GM18873 (cell line): ENCODE results near the gene DISC1.
"Not testable (repeated sequence)": the region's sequence is repeated elsewhere in the genome, so short reads cannot be mapped to it uniquely, and the experiment has no call there.

Experiments used
- ATAC-seq: cut with Tn5 transposase; IDR thresholded peaks from one replicate; pipeline ENCODE4 v1.9.1; 2021; ENCODE audit warnings: mild to moderate bottlenecking, moderate library complexity, moderate number of reproducible peaks; ENCODE audit not compliant: unreplicated experiment, low FRiP score

The DISC1 gene

DNA sequence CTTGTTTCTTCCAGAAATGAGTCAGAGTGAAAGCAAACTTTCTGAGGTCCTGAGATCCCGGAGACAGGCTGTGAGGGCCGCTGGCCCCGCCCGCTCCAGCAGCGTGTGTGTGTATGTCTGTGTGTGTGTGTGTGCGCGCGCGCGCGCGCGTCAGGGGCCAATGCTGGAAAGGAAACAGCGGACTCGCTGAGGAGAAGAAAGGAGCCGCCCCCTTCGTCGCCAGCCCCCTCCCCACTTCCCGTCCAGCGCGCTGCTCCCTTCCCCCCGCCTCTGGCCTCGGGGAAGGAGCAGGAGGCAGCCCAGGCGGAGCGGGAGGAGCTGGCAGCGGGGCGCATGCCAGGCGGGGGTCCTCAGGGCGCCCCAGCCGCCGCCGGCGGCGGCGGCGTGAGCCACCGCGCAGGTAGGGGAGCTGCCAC lies at the start of gene DISC1:
Gene DISC1, plus strand, starts transcription at position 256 of the 416 bp plus-strand sequence. Its CDS starts 78 bp downstream, at position 334.
- ATAC-seq = no peak

DNA sequence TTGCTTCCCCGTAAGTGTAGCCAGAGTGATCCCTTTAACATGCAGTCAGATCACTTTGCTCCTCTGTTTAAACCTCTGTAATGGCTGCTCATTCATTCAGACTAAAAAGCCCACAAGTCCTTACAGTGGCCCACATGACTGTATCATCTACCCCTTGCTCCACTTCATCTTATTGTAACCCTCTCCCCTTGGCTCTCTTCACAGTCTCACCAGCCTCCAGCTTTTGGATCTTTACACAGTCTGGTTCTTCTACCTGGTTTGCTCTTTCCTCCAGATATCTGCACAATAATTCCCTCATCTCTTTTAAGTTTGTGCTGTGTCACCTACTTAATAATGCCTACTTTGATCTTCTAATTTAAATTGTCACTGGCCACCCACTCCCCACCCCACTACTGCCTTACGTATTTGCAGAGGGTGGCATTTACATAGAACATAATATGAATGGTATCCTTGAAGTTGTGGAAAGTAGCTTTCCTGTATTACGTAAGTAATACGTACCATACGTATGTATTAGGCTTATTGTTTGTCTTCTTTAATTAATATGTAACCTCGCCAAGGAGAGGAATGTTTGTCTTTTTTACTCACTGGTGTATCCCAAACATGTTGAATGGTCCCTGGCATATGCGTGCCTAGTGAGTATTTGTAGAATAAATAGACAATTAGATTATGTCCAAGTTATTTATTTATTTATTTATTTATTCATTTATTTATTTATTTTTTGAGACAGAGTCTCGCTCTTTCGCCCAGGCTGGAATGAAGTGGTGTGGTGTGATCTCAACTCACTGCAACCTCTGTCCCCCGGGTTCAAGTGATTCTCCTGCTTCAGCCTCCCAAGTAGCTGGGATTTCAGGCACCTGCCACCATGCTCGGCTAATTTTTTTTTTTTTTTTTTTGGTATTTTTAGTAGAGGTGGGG lies 49.5 kb upstream of the DISC1 start:
- no peak for ATAC-seq

DNA sequence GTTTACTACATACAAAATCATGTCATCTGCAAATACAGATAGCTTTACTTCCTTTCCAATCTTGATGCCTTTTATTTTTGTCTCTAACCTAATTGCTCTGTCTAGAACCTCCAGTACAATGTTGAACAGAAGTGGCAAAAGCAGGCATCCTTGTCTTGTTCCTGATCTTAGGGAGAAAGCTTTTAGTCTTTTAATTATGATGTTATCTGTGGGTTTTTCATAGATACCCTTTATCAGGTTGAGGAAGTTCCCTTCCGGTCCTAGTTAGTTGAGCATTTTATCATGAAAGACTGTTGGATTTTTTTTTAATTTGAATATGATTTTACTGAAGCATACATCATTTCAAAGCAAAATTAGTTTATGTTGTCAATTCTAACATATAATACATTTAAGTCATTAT lies 45.7 kb upstream of the DISC1 start:
- ATAC-seq = no peak

DNA sequence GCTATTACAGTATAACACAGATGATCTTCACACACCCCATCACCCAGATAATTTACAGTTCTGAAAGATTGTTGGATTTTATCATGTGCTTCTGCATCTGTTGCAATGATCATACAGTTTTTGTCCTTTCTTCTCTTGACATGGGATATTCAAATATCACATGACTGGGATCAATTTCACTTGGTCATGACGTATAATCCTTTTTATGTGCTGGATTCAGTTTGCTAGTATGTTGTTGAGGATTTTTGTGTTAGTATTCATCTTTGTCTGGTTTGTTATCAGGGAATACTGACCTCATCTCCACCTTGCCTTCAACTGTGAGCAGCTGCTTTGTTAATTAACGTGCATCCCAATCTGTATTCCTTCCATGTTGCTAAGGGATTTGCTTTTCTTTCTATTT lies 44.7 kb upstream of the DISC1 start:
- no peak for ATAC-seq

DNA sequence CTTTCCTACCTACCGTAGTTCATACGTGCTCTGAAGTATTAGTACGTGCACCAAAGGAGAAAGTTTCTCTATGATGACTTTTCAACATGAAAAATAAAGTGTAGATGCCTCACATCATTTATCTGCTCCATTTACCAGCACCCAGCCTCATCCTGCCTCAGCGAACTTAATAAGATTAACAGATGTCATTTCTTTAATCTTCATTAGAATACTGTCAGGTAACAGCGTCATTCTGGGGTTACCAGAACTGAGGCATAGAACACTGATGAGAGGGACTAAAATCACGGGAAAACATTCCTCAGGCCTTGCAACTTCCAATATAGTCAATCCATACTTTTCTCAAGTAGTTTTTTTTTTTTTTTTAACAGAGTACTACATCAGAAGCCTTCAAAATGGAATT lies 43.2 kb upstream of the DISC1 start:
- ATAC-seq = no peak

DNA sequence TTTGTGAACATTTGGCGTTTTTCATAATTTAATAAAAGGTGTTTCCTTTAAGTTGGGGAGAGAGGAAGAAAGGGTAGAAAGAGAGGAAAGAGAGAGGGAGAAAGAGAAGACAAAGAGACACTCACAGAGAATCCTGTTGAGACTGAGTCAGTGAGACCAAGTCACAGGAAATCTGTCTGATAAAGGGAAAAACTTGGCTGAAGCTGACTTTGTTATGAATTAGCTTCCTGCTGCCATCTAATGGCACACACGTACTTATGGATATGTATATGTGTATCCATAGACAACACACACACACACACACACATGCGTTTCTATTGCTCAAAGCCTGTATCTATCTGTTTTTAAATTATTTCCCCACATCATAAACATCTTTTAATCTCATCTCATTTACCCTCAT lies 42.5 kb upstream of the DISC1 start:
- ATAC-seq = no peak

DNA sequence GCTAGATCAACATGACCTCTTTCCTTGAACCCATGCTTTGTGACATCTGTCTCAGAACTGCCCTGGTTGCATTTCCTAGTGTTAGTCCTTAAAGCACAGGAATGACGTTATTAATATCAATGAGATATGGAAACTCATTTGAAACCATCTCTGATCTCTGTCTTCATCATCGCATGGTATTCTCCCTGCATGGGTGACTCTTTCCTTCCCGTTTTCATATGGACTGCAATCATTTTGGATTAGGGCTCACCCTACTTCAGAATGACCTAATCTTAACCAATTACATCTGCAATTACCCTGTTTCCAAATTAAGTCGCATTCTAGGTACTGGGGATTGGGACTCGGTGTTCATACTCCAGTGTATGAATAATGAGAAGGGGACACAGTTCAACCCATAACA lies 41.7 kb upstream of the DISC1 start:
- no peak for ATAC-seq

DNA sequence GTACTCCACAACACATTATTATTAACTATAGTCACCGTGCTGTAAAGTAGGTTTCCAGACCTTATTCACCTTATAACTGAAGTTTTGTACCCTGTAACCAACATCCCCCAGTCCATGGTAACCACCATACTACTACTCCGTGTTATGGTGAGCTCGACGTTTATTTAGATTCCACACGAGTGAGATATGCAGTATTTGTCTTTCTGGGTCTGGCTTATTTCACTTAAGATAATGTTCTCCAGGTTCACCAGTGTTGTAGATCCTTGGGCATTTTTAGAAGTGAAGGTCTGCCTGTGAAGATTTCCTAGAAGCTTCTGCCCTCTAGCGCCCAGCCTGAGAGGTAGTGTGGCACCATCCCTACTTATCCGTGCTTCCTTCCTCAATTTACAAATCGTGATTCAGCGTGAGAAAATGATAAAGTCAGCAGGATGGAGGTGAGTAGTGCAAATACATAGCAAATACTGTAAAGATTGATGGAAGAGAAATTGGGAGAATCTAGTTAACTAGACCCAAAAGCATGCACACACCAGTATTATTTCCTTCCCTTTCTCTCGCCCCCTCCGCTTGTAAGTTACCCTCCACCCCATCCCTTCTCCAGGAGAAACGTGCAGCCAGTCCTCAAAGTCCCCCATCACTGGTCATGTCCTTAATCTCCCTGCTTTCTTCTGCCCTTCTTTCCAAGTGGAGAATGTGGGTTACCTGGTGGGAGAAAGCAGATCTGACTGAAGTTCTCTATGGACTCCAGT lies 36.0 kb upstream of the DISC1 start:
- ATAC-seq = no peak

DNA sequence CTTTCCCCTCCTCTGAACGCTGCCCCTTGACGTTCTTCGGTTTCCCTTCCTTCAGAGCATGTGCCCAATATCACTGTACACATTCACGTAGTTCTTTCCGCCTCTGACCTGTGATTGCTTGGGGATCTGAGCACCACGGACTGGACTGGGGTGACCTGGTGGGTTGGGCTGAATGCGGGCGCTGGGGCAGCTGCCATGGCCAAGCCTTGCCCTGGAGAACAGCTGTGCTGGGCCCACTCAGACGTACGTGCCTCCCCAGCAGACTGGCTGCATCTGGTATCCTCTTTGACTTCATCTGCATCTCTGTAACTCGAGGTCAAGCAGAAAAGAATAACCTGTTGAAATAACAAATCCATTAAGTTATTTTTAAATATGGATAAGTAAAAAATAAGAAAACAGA lies 35.1 kb upstream of the DISC1 start:
- ATAC-seq = no peak

DNA sequence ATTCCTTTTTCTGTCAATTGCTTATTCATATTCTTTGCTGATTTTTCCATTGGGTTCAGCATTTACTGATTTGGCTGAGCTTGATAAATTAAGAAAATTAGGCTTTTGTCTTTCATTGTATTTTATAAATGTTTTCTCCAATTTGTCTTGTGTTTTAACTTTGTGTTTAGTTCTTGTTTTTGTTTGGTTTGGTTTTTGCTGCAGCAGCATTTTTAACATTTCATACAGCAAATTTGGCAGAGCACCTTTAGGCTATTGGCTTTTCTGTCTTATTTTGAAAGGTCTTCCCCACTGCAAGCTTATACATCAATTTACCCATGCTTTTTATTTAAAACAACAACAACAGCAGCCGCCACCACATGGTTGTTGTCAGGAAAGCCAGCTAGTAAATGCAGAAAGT lies 33.8 kb upstream of the DISC1 start:
- ATAC-seq = no peak

DNA sequence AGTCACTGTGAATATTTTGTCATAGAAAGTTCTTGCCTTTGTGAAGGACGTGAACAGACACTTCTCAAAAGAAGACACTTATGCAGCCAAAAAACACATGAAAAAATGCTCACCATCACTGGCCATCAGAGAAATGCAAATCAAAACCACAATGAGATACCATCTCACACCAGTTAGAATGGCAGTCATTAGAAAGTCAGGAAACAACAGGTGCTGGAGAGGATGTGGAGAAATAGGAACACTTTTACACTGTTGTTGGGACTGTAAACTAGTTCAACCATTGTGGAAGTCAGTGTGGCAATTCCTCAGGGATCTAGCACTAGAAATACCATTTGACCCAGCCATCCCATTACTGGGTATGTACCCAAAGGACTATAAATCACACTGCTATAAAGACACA lies 33.3 kb upstream of the DISC1 start:
- ATAC-seq = not testable (repeated sequence)

DNA sequence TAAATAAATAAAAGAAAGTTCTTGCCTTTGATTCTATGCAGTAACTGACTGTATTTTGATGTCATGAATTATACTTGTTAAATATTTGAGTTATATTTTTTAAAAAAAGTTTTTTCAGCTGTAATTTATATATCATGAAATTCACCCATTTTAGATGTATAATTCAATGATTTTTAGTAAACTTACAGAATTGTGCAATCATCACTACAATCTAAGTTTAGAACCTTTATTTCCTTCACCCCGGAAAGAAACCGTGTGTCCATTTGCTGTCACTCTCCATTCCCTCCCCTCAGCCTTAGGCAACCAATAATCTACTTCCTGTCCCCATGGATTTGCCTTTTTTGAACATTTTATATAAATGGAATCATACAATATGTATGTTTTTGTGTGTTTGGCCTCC lies 32.5 kb upstream of the DISC1 start:
- no peak for ATAC-seq

DNA sequence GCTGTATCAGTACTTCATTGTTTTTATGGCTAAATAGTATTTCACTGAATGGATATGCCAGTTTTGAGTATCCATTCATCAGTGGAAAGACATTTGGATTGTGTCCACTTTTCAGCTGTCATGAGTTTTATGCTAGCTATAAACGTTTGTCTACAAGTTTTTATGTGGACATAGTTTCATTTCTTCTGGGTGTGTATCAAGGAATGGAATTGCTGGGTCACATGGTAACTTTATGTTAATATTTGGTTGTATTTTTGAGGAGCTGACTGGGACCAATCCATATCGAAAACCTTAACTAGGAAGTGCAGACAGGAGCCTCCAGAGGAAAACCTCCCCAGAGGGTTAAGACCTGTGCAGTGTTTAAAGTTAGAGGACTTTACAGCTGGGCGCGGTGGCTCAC lies 31.8 kb upstream of the DISC1 start:
- ATAC-seq = no peak

DNA sequence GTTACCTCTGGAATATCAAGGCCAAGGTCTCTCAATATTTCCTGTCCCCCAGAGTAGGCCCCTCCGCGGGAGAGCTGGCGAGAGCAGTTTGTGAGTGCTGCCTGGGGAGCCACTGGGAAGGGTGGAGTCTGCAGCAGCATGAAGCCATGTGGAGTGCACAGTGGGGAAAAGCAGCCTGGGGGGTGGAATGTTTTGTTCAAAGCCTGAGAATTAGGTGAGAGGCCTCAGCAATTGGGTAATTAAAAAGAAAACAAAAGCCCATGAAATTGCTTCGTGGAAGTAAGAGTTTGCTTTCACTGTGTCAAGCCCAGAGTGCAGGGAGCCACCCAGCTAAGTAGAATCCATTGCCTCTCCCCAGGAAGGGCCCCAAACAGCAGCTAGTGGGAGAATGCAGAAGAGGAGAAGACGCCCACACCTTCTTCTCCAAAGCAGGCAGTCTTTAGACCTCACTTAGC lies 30.2 kb upstream of the DISC1 start:
- no peak for ATAC-seq

DNA sequence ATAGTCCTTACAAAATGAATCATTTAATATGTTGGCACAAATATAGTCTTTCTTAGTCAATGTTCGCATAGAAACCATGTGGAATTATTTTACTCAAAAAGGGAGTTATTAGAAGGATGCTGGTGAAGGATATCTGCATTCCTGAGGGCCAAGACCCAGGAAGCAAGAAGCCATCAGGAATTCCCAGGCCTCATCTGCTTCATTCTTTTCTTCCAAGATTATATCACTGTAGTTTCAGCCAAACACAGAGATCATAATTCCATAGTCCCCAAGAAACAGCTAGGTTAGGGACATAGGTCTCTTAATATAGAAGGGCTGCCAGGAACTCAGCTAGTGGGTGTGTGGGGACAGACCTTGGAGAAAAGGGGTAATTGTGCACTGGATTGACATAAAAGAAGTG lies 28.6 kb upstream of the DISC1 start:
- no peak for ATAC-seq

DNA sequence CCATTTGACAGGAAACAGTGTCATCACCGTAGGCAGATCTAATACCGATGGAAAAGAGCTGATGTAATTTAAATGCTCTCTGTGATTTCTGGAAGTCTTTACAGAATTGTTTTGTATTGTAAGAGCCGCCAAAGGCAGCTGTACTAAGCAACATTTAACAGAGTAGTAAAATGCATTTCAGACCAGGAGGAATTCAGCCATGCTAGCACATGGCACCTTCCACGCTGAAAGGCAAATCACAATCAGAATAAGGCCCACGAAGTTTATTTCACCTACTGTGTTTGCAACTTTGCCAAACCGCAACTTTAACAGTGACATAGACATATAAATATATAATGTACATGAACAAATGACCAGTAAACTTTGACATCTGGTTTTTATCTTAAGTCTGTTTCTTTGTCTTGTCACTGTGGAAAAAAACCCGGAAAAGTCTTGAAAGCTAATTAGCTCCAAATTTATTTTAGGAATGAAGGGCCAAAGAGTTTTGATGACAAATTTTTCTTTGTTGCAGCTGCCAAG lies 26.1 kb upstream of the DISC1 start:
- ATAC-seq = no peak

DNA sequence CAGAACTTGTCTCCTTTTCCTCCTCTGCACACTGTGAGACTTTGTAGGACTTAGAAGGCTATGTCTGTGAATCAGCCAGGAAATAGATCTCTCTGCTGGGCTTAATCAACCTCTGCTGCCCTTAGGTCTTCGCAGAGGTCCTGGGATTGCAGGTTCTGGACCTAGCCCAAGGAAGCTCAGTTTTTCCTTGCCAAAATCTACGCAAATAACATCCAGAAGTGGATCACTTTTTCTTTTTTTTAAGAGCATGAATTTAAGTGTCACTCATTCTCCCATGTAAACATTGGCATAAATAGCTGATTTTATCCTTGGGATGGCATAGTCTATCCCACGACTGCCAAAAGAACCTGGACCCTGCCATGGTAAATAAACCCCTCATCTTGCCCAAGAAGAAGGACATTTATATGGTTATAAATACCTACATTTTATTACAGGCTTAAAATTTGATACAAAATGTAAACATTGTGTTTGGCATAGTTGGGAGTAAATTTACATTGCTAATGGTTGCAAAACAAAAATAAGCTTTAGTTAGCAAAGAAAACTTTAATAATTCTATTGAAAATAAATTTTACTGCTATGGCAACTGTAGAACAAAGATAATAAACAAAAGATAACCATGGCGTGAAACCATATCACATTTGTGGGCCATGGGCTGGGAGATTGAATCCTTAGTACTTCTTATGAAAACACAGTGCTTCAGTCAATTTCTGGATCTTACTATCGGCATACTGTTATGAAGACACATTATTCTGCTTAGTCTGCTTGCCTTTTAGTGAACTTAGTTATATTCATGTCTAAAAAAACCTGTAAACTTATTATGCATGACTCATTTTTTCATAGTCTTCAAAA lies 24.5 kb upstream of the DISC1 start:
- no peak for ATAC-seq

DNA sequence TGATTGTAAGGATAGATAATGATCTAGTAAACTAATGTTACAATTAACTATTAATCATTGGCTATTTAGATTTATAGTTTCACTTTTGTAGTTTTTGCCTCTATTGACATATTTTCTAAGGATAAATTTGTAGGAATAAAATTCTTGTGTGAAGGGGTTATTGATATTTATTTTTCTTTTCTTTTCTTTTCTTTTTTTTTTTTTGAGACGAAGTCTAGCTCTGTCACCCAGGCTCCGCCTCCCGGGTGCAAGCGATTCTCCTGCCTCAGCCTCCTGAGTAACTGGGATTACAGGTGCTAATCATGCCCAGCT lies 24.0 kb upstream of the DISC1 start:
- no peak for ATAC-seq

DNA sequence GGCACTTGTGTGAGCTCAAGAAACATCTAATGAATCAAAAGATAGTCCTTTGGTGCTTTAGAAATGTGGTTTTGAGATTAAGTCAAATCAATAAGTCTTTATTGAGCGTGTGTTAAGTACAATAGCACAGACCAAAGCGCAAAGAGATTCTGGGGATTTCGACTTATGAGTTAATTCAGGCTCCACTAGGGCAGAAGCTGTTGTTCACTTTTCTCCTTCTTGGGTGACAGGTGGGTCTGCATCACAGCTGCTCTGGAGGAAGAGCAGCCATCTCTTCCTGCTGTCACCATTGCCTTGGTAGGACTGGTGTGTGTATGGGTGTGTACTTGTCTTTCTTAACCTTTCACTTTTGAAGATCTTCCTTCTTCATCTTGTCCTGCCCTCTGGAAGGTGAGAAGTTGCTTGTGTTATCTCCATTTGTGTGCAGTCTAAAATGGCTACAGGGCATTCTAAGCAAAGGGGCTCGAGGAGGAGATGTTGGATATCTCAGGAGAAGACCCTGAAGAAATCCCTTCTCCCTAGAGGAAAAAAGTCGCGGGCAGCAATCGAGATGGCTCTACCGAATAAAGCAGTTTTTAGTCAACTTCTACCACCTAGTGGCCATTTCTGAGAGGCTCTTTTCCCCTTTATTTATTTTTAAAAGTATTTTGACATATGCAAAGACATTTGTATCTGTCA lies 22.9 kb upstream of the DISC1 start:
- ATAC-seq = no peak

DNA sequence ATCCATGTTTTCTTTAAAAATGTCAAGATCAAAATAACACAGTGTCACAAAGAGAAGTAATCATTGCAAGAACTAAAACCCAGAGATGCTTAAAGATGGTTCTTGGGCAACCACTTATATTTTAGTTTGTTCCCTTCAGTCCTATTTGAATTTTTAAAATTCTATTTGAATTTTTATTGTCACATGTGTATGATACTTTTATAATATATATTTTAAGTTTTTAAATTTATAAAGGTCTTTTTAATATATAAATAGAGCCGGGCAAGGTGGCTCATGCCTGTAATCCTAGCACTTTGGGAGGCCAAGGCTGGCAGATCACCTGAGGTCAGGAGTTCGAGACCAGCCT lies 22.3 kb upstream of the DISC1 start:
- no peak for ATAC-seq
